ENCODE results near the gene LTA4H. TPM values are rescaled to one million over a fixed set of nuclear protein-coding genes. Genes with fewer than 3 reads are reported as not detected.
A peak's percentile ranks its signal among the peaks of the same experiment; 100 is the strongest.

Gene LTA4H
- total RNA-seq, 1 experiment from 2014 or later: 118 TPM

- no peak for DNase-seq
- Histone ChIP-seq H3K27me3 (ENCODE audit: insufficient read depth, low read depth) (no peaks in the 10 kb centered on the region), H3K27ac (peak overlapping the region; percentile 77), H3K79me2 (ENCODE audit: low read depth) (peaks cover 53% of the 10 kb centered on the region), H3K9me2 (ENCODE audit: insufficient read depth) (no peaks in the 10 kb centered on the region), H3K4me2 (peak overlapping the region; percentile 94), H3K4me1 (replicated peaks; ENCODE audit: insufficient read depth) (peaks cover 32% of the 10 kb centered on the region), H3K4me3 (peak overlapping the region; percentile 86), H3F3A (ENCODE audit: insufficient read depth, low read depth) (peaks cover 3% of the 10 kb centered on the region; the same call in 1 of the 2 replicates), H4K20me1 (ENCODE audit: insufficient read depth) (peaks cover 6% of the 10 kb centered on the region; the same call in 1 of the 2 replicates), H3K36me3 (ENCODE audit: low read depth) (no peaks in the 10 kb centered on the region), H3K9me3 (ENCODE audit: insufficient read depth, low read depth) (no peaks in the 10 kb centered on the region), H2AFZ (no peak overlapping the region)
- BruUV-seq (replicated peaks): no TSS peak
- TF ChIP-seq EZH2 (IDR thresholded peaks at IDR 0.05; ENCODE audit: low read depth): no peak
- TF ChIP-seq CTCF (conservative IDR thresholded peaks at IDR 0.05): no peak
- CTCF ChIA-PET: interaction anchor here (0.5 to 0.6 kb wide), 2 partner anchors 9 to 1029 kb away, joined by 3 to 13 read pairs; no protein-coding TSS in a partner anchor
- intact Hi-C loops (cut with micrococcal nuclease; ENCODE audit: unreplicated experiment): no loop called here
- POLR2A ChIA-PET (ENCODE audit: unreplicated experiment): no interaction called here
Measured at GRCh38 chr12:96033549-96034389, 1.6 kb downstream of the LTA4H start.

DNA sequence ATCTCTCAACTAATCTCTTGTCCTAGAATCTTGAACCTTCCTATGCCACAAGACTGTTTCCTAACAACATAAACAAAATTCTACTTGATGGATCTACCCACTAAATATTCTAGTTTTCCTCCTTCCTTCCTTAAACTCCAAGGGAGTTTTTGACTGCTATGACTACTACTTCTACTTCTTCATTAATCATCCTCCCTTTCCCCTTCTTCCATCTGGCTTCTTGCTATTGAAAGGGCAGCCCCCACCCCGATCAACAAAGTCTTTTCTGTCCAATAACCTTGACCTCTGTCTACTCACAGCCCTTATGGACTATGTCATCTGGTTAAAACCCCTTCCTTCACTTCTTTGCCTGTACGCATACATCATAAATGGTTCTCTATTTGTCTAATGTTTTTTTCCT lies 5.6 kb downstream of the LTA4H start:
- BruUV-seq (replicated peaks): no TSS peak
- H3K4me2 ChIP-seq: no peak overlapping the region
- H3F3A ChIP-seq (ENCODE audit: insufficient read depth, low read depth): 0 out of 2 replicates have a peak, but pooled peaks cover 3% of the 10 kb centered on the region
- H2AFZ ChIP-seq: no peak overlapping the region
- CTCF ChIA-PET: no interaction called here
- H3K27me3 ChIP-seq (ENCODE audit: insufficient read depth, low read depth): no peaks in the 10 kb centered on the region
- no peaks in the 10 kb centered on the region for H3K9me2 ChIP-seq (ENCODE audit: insufficient read depth)
- peaks cover 50% of the 10 kb centered on the region for H3K79me2 ChIP-seq (ENCODE audit: low read depth)
- no peak overlapping the region for H3K4me3 ChIP-seq
- POLR2A ChIA-PET (ENCODE audit: unreplicated experiment): no interaction called here
- intact Hi-C loops (cut with micrococcal nuclease; ENCODE audit: unreplicated experiment): no loop called here
- TF ChIP-seq CTCF (conservative IDR thresholded peaks at IDR 0.05) (no peak), EZH2 (IDR thresholded peaks at IDR 0.05; ENCODE audit: low read depth) (no peak)
- H3K4me1 ChIP-seq (replicated peaks; ENCODE audit: insufficient read depth): peaks cover 32% of the 10 kb centered on the region
- DNase-seq: no peak
- H3K27ac ChIP-seq: no peak overlapping the region
- H4K20me1 ChIP-seq (ENCODE audit: insufficient read depth): peaks cover 13% of the 10 kb centered on the region; the same call in 1 of the 2 replicates
- H3K36me3 ChIP-seq (ENCODE audit: low read depth): peaks cover 26% of the 10 kb centered on the region
- H3K9me3 ChIP-seq (ENCODE audit: insufficient read depth, low read depth): no peaks in the 10 kb centered on the region

GRCh38 chr12:96028538-96028937 lies 6.8 kb downstream of the LTA4H start:
- Histone ChIP-seq H3K9me2 (ENCODE audit: insufficient read depth) (no peaks in the 10 kb centered on the region), H3K27me3 (ENCODE audit: insufficient read depth, low read depth) (no peaks in the 10 kb centered on the region), H3K36me3 (ENCODE audit: low read depth) (peaks cover 34% of the 10 kb centered on the region), H3K4me1 (replicated peaks; ENCODE audit: insufficient read depth) (peaks cover 30% of the 10 kb centered on the region; the same call in 1 of the 2 replicates), H3K79me2 (ENCODE audit: low read depth) (peaks cover 37% of the 10 kb centered on the region), H3F3A (ENCODE audit: insufficient read depth, low read depth) (0 out of 2 replicates have a peak, but pooled peaks cover 3% of the 10 kb centered on the region), H3K27ac (no peak overlapping the region), H2AFZ (no peak overlapping the region), H3K9me3 (ENCODE audit: insufficient read depth, low read depth) (no peaks in the 10 kb centered on the region), H3K4me3 (no peak overlapping the region), H3K4me2 (no peak overlapping the region), H4K20me1 (ENCODE audit: insufficient read depth) (peaks cover 15% of the 10 kb centered on the region; the same call in 1 of the 2 replicates)
- TF ChIP-seq EZH2 (IDR thresholded peaks at IDR 0.05; ENCODE audit: low read depth): no peak
- POLR2A ChIA-PET (ENCODE audit: unreplicated experiment): no interaction called here
- BruUV-seq (replicated peaks): no TSS peak
- intact Hi-C loops (cut with micrococcal nuclease; ENCODE audit: unreplicated experiment): no loop called here
- CTCF ChIA-PET: no interaction called here
- DNase-seq: no peak

Measured in PC-9 (cell line).